PFSK-1 (cell line): ENCODE measurements around the gene HM13.

Experiments
- FOXP2 ChIP-seq: optimal IDR thresholded peaks from 2 replicates; pipeline ENCODE3; 2011; ENCODE audit warnings: borderline replicate concordance, control low read depth, inconsistent platforms; ENCODE audit not compliant: insufficient read depth; ENCODE audit errors: extremely low read length, extremely low read depth
- POLR2AphosphoS5 ChIP-seq: IDR thresholded peaks from 2 replicates; pipeline ENCODE4 v1.6.1; 2012; ENCODE audit warnings: low read depth, mild to moderate bottlenecking, control low read depth, low read length, moderate library complexity
- SIN3A ChIP-seq: IDR thresholded peaks from 2 replicates; pipeline ENCODE4 v1.6.1; 2012; ENCODE audit warnings: mild to moderate bottlenecking, low read length, moderate library complexity, borderline replicate concordance; ENCODE audit not compliant: insufficient read depth
- TAF1 ChIP-seq: IDR thresholded peaks from 2 replicates; pipeline ENCODE4 v1.6.1; 2012; ENCODE audit warnings: low read length, control low read depth, borderline replicate concordance; ENCODE audit not compliant: insufficient read depth
- TF ChIP-seq, protein P1 (sequence below), 2 experiments: IDR thresholded peaks; 2 replicates each; pipeline versions ENCODE4 v1.6.1 to v1.8.0; 2011 to 2012; ENCODE audit warnings: low read depth in 2 of 2, low read length in 2 of 2, control low read depth in 1 of 2, inconsistent platforms in 1 of 2, mild to moderate bottlenecking in 1 of 2, moderate library complexity in 1 of 2; ENCODE audit not compliant: insufficient read depth in 1 of 2

Gene HM13

DNA sequence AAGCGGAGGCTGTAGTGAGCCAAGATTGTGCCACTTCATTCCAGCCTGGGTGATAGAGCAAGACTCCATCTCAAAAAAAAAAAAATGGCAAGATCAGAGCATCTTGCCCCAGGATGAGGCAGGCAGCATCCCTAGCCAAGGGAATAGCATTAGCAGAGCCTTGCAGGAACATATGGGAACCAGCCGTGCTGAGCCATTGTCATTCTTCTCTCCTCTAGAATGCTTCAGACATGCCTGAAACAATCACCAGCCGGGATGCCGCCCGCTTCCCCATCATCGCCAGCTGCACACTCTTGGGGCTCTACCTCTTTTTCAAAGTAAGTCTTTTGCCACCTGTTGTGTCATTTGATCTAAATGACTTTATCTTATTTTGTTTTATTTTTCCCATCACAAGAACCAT lies 13.0 kb downstream of the HM13 start:
- TF ChIP-seq FOXP2 (no peak), TAF1 (no peak), POLR2AphosphoS5 (no peak), SIN3A (no peak)
- TF ChIP-seq, protein P1, sequence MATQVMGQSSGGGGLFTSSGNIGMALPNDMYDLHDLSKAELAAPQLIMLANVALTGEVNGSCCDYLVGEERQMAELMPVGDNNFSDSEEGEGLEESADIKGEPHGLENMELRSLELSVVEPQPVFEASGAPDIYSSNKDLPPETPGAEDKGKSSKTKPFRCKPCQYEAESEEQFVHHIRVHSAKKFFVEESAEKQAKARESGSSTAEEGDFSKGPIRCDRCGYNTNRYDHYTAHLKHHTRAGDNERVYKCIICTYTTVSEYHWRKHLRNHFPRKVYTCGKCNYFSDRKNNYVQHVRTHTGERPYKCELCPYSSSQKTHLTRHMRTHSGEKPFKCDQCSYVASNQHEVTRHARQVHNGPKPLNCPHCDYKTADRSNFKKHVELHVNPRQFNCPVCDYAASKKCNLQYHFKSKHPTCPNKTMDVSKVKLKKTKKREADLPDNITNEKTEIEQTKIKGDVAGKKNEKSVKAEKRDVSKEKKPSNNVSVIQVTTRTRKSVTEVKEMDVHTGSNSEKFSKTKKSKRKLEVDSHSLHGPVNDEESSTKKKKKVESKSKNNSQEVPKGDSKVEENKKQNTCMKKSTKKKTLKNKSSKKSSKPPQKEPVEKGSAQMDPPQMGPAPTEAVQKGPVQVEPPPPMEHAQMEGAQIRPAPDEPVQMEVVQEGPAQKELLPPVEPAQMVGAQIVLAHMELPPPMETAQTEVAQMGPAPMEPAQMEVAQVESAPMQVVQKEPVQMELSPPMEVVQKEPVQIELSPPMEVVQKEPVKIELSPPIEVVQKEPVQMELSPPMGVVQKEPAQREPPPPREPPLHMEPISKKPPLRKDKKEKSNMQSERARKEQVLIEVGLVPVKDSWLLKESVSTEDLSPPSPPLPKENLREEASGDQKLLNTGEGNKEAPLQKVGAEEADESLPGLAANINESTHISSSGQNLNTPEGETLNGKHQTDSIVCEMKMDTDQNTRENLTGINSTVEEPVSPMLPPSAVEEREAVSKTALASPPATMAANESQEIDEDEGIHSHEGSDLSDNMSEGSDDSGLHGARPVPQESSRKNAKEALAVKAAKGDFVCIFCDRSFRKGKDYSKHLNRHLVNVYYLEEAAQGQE (IDR thresholded peaks at IDR 0.05; ENCODE audit: insufficient read depth in 1 of 2, low read depth in 2 of 2, low read length in 2 of 2) = no peak

DNA sequence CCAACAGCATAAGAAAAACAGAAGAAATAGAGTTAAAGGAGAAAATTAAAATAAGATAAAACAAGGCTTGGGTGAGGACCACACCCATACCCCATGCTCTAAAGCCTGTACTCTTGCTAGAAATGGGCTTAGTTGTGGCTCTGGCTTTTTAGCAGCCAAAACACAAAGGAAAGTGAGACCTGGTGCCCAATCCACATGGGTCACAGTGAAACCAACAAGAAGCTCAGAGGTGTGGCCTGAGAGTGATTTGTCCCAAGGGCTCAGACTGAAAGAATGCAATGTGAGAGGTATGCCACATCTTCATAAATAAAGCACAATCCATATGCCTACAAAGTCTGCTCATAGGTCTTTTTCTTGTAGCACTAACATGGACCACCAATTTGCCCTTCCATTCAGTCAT lies 21.1 kb downstream of the HM13 start:
- TF ChIP-seq, protein P1 (IDR thresholded peaks at IDR 0.05; ENCODE audit: insufficient read depth in 1 of 2, low read depth in 2 of 2, low read length in 2 of 2) = no peak
- TF ChIP-seq SIN3A (no peak), POLR2AphosphoS5 (no peak)

DNA sequence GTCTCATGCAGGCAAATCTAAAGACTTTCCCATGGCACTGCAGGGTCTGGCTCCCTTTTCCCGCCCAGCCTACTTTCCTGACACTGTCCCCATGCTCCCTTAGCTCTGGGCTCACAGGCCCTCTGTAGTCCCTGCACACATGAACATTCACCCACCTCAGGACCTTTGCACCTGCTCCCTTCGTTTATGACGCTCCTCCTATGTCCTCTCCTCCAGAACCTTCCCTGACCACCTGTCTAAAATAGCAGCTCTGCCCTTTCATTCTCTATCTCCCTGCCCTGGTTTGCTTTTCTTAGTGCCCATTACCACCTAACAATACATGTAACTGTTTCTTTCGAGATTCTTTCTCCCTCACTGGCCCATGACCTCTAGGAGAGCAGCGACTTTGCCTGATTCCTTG lies 22.3 kb downstream of the HM13 start:
- TF ChIP-seq SIN3A (no peak), TAF1 (no peak), FOXP2 (no peak)
- TF ChIP-seq, protein P1 (IDR thresholded peaks at IDR 0.05; ENCODE audit: insufficient read depth in 1 of 2, low read depth in 2 of 2, low read length in 2 of 2) = no peak

DNA sequence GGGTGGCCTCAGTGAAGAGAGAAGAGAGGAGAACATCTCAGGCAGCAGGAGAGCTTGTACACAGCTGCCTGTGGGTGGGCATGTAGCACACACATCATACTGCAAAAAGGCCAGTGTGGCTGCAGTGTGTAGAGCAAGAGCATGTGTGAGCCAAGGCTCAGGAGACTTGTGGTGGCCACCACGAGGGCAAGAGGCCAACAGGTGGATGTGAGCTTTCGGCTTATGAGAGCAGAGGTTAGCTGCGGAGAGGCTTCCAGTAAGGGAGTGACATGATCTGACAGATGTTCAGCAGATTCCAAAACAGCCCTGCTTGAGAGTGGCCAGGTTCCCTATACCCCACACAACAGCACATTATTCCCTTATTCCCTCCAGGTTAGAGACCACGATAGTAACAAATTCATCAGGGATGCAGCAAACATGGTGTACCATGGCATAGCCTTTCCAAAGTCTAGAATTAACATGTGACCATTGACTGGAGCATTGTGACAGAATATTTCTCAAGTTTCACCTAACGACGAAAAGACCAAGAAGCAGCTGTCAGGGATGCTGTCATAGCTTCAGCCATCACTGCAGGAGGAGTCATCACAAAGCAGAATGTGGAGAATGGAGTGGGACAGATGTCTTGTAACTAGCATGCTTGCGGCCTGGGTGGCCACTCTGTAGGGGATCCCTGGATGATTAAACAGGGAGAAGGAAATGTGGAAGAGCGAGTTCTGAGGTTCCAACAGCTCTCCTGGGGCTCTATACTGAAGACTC lies 23.1 kb downstream of the HM13 start:
- TF ChIP-seq, protein P1 (IDR thresholded peaks at IDR 0.05; ENCODE audit: insufficient read depth in 1 of 2, low read depth in 2 of 2, low read length in 2 of 2) = no peak
- TF ChIP-seq SIN3A (no peak), FOXP2 (no peak), TAF1 (no peak), POLR2AphosphoS5 (no peak)

DNA sequence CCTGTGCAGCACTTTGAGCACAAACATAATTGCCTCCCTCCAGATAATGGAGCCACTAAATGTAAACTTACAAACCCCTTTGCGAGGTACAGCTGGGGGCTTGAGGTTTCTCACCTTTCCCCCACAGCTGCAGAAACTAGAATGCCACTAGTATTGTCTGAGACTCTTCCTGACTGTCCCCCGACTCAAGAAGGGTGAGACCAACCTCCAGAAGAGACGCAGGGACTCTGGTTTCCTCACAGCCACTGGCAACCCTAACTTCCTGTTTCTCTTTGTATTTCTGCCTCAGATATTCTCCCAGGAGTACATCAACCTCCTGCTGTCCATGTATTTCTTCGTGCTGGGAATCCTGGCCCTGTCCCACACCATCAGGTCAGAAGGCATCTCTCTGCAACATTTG lies 23.6 kb downstream of the HM13 start:
- TF ChIP-seq FOXP2 (no peak), TAF1 (no peak), SIN3A (no peak), POLR2AphosphoS5 (no peak)
- TF ChIP-seq, protein P1 (IDR thresholded peaks at IDR 0.05; ENCODE audit: insufficient read depth in 1 of 2, low read depth in 2 of 2, low read length in 2 of 2) = no peak
